Erythroblast (primary cell): ENCODE measurements around the gene GSTM2.

ENCODE experiments used
- GATA1 ChIP-seq: IDR thresholded peaks from 2 replicates; pipeline ENCODE4 v1.6.1; 2011; ENCODE audit warnings: low read depth, mild to moderate bottlenecking, control low read depth, low read length, moderate library complexity
- POLR2A ChIP-seq: IDR thresholded peaks from 2 replicates; pipeline ENCODE4 v1.6.1; 2011; ENCODE audit warnings: mild to moderate bottlenecking, low read length

DNA sequence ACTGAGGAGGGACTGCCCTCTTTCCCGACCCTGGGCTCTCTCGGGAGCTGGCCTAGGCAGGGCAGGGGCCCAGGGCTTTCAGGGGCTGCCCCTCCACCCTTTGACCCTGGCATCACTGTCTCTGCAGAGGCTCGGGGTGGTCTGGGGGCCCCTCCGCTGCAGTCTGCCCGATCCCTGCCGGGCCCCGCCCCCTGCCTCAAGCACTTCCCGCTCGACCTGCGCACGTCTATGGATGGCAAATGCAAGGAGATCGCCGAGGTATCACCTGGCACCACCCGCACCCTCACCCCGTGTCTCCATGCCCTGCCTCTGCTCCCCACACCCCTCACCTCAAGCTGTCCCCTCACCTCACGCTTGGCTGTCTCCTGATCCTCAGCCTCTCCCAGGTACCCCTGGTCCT is 42.7 kb upstream of the GSTM2 start:
- TF ChIP-seq POLR2A (no peak), GATA1 (no peak)
